GM18505 (cell line): ENCODE measurements around the gene PLXNB3.
A peak's percentile ranks its signal among the peaks of the same experiment; 100 is the strongest.

Experiments
- ATAC-seq: cut with Tn5 transposase; IDR thresholded peaks from one replicate; pipeline ENCODE4 v1.9.1; 2021; ENCODE audit not compliant: unreplicated experiment
- POLR2A ChIP-seq: IDR thresholded peaks from 4 replicates; pipeline ENCODE4 v1.6.1; 2011; ENCODE audit warnings: borderline replicate concordance; ENCODE audit not compliant: insufficient read depth, insufficient read length; ENCODE audit errors: extremely low read depth

The PLXNB3 gene

DNA sequence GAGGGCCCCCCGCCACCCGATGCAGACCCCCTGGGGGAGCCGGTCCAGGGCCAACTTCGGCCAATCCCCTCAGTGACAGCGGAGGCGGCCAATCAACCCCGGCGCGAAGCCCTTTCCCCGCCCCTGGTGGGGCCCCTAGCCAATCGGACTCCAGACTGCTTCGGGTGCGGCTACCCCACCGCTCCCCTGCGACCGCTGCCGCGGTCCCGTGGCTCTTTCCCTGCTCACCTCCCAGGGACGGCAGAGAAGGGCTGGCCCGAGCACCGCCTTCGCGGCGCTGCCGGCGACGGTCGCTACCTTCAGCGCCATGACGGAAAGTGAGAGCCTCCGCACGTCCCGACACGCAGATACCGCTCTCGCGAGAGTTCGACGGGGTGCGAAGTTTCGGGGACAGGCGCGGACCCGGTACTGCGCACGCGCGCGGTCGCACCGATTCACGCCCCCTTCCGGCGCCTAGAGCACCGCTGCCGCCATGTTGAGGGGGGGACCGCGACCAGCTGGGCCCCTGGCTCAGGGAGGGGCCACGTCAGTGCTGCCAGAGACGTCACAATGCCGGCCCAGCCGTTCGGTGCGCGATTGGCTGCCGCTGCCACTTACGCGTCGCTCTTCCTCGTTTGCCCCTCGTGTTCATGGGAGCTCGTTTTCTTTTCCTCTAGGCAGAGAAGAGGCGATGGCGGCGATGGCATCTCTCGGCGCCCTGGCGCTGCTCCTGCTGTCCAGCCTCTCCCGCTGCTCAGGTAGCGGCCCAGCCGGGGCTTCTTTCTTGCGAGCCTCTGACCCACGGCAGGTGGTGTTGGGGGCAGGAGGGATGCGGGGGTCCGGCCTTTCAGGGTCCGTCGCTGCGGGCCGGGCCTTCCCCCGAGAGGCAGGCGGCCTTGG lies 30.2 kb downstream of the PLXNB3 start, which contains the start of the genes IDH3G and SSR4:
IDH3G (minus strand) TSS at position 358 of the 879 bp plus-strand sequence; CDS start at position 309, 49 bp downstream.
SSR4 (plus strand) TSS at position 651 of the 879 bp plus-strand sequence; CDS start at position 671, 20 bp downstream.
- TF ChIP-seq POLR2A = peak; percentile 75
- ATAC-seq = peak; percentile 80

- peak; percentile 1 for ATAC-seq
- no peak for TF ChIP-seq POLR2A
Measured at GRCh38 chrX:153794897-153795816, 31.1 kb downstream of the PLXNB3 start.

GRCh38 chrX:153797415-153798015 lies 33.5 kb downstream of the PLXNB3 start:
- no peak for TF ChIP-seq POLR2A
- no peak for ATAC-seq

GRCh38 chrX:153799326-153799725 lies 35.3 kb downstream of the PLXNB3 start:
- ATAC-seq = no peak
- no peak for TF ChIP-seq POLR2A

GRCh38 chrX:153800177-153800722 lies 36.2 kb downstream of the PLXNB3 start:
- ATAC-seq = no peak
- TF ChIP-seq POLR2A = no peak

DNA sequence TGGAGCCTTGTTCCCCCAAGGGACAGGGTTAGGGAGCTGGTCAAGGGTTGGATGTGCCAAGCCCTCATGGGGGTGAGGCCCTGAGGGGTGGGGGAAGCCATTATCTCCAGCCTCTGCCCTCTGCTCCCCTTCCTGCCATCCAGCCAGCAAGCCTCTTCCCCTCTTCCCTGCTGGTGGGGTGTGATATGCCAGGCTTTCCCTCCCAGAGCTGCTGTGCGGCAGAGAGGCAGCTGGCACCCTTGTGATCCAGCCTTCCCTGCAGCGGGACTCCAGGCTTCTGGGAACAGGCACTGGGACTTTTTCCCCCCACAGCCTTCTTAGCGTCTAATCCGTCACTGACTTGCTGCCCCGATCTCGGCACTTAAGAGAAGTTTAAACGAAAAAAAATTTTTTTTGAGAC lies 36.7 kb downstream of the PLXNB3 start:
- no peak for ATAC-seq
- no peak for TF ChIP-seq POLR2A

DNA sequence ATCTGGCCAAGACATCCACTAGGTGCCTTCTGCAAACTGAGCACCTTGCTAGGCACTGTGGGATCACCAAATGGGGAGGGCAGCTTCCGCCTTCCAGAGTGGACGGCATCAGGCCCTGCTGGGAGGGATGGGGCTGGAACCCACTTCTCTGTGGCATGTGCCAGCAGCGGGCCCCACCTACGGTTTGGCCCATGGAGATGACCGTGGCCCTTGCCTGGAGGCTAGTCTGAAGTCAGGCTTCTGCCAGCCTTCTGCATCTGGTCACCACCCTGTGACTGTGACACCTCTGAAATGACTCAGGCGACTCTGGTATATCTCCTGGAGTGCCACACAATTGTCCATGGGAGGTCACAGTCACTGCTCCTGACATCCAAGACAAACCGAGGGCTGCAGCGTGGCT lies 37.6 kb downstream of the PLXNB3 start:
- no peak for TF ChIP-seq POLR2A
- no peak for ATAC-seq

GRCh38 chrX:153802513-153803045 lies 38.5 kb downstream of the PLXNB3 start:
- no peak for TF ChIP-seq POLR2A
- no peak for ATAC-seq

DNA sequence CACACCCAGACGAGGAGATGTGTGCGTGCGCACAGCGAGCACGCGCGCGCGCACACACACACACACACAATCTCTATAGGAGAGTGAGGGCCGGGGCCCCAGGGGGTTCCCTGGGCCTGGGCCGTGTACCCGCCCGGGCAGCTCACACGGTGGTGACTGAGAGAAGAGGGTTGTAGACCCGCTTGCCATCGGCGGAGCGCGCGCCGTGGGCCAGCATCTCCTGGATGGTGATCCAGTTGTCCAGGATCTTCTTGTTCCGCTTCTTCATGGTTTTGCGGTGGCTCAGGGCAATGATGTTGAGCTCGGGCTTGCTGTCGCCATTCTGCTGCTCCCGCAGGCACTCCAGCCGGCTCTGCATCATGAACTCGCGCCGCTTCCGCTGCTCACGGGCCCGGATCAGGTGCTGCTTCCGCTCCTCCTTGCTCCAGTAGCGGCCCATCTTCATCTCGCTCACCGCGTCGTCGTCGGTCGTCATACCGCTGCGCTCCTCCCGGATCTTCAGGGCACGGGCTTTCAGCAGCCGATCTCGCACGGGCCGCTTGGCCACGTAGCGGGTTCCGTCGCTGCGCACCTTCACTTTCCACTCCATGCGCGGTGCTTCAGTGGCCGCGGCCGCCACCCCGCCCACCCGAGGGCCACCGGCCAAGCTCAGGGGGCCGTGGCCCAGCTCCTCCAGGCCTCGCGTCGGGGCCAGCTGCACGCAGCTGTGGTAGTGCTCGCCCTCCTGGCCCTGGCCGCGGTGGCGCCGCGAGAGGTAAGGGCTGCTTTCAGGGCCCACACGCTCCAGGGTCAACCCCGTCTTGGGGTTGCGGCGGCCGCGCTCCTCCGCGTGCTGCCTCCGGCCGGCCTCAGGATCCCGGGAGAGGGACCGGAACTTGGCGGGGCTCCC lies 39.4 kb downstream of the PLXNB3 start:
- ATAC-seq = no peak
- TF ChIP-seq POLR2A = no peak

DNA sequence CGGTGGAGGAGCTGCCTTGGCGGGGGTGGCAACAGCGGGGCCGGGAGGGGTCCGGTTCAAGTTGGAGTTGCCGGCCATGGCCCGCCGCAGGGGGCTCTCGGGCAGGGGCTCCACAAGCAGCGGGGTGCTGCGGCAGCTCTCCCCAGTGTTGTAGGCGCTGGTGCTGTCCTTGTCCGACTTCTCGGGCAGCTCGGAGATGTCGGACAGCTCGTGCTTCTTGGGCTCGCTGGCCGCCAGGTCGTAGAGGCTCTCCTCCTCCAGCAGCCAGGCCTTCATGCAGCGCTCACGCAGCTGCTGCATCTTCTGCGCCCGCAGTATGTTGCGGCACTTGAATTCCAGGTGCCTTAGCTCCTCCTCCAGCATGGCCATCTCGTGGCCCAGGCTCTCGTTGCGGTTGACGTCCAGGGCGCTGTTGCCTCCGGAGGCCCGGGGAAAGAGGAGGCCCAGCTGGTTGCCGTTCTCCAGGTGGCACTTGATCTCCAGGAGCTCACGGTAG lies 40.1 kb downstream of the PLXNB3 start:
- ATAC-seq = no peak
- no peak for TF ChIP-seq POLR2A

GRCh38 chrX:153804621-153805020 lies 40.6 kb downstream of the PLXNB3 start:
- ATAC-seq = no peak
- TF ChIP-seq POLR2A = no peak
